SK-N-SH treated with all-trans-retinoic acid at 6 μM for 48 hours (cell line): ENCODE measurements around the gene PRR35.

Experiments used
- CSRNP3 ChIP-seq: fragments of 250-450 bp; sonication (Bioruptor Pico); IDR thresholded peaks from 2 replicates; pipeline ENCODE4 v1.5.1; 2021; ENCODE audit warnings: mild to moderate bottlenecking, moderate library complexity
- TOX ChIP-seq: fragments of 250-450 bp; sonication (Bioruptor Pico); IDR thresholded peaks from 2 replicates; pipeline ENCODE4 v1.8.0; 2021; ENCODE audit warnings: mild to moderate bottlenecking, moderate library complexity, borderline replicate concordance
- ZFP30 ChIP-seq: fragments of 450-650 bp; formaldehyde crosslinking; IDR thresholded peaks from 2 replicates; pipeline ENCODE4 v1.5.0; 2022; ENCODE audit warnings: mild to moderate bottlenecking, moderate library complexity

GRCh38 chr16:609984-610383 is 49.8 kb downstream of the PRR35 start:
- no peak for TF ChIP-seq ZFP30 (CRISPR knock-in tag)
- no peak for TF ChIP-seq CSRNP3 (CRISPR knock-in tag)
- TF ChIP-seq TOX (CRISPR knock-in tag), result no peak
